H4 (cell line): ENCODE measurements around the gene STIL. TPM values are rescaled to one million over a fixed set of nuclear protein-coding genes. Genes with fewer than 3 reads are reported as not detected.
"Not testable (repeated sequence)": the region's sequence is repeated elsewhere in the genome, so short reads cannot be mapped to it uniquely, and the experiment has no call there.

ENCODE experiments used
- DNase-seq: peaks from one replicate; pipeline ENCODE4 v3.0.0-alpha.2; 2015; ENCODE audit warnings: low spot score
- total RNA-seq: library from RNA; depleted of rRNA; stranded (reverse); fragments of >200 nt; shearing (Covaris generic); gene quantifications from 2 replicates; pipeline ENCODE4 v1.2.3, GENCODE V29; 2014

Gene STIL
- total RNA-seq, 1 experiment from 2014 or later: 34.3 TPM

- DNase-seq: not testable (repeated sequence)
These were observed 6.0 kb upstream of the STIL start for GRCh38 chr1:47319968-47320367.

GRCh38 chr1:47317841-47318240 is 3.9 kb upstream of the STIL start:
- DNase-seq: no peak

DNA sequence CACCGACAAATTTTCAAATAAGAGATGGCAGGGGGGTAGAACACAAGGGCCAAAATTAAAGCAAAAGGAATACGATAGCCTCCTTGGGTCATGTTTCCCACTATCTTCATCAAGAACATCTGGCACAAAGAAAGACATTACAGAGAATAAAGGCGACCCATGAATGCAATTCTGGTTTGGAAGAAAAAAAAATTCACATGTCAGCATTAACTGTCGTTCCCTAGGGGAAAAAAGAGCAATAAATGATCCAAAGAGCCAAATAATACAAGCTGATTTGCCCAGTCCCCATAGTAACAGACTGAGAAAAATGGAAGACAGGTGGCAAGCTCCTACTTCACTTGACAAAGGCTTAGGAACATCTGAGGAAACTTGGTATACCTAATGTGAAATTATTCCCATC is 4.5 kb downstream of the STIL start:
- no peak for DNase-seq

DNA sequence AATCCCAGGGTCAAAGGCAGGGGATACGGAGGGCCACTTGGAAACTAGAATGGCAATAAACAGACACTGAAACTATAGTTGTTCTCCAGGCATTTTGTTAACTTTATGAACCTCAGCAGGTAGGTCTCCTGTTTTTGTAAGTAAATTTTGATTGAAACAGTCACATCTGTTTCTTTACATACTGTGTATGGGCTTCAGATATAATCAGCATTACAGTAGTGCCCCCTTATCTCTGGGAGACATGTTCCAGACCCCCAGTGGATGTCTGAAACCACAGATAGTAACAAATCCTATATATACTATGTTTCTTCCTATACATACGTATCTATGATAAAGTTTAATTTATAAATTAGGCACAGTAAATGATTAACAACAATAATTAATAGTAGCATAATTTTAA is 11.5 kb downstream of the STIL start:
- no peak for DNase-seq

GRCh38 chr1:47298025-47298699 is 15.8 kb downstream of the STIL start:
- DNase-seq: no peak

- DNase-seq: no peak
These were observed 18.4 kb downstream of the STIL start for GRCh38 chr1:47295579-47295978.

- DNase-seq: not testable (repeated sequence)
These were observed 19.1 kb downstream of the STIL start for GRCh38 chr1:47294863-47295262.

- not testable (repeated sequence) for DNase-seq
These were observed 25.8 kb downstream of the STIL start for GRCh38 chr1:47288116-47288515.

GRCh38 chr1:47280142-47280541 is 33.8 kb downstream of the STIL start:
- DNase-seq: no peak

DNA sequence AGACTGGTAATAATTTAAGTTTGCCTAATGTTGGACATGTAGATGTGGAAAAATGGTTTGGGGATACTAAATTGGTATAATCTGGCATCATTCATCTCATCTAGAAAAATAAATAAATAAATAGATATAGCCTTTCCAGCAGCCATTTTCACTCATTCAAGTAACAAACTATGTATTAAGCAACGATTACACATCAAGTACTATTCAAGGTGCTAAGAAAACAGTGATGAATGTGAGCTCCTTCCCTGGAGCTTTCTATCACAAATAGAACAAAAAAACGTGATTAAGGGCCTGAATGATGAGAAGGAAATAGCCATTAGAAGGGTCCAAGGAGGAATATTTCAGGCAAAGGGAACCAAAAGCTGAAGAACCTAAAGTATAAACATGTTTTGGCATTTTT is 37.1 kb downstream of the STIL start:
- no peak for DNase-seq

DNA sequence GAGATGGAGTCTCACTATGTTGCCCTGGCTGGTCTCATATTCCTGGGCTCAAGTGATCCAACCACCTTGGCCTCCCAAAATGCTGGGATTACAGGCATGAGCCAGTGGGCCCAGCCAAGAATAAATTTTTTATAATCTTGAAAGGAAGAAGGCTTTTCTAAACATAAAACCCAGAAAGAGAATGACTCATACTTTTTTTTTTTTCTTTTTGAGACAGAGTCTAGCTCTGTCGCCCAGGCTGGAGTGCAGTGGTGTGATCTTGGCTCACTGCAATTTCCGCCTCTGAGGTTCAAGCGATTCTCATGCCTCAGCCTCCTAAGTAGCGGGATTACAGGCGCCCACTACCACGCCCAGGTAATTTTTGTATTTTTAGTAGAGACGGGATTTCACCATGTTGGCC is 38.1 kb downstream of the STIL start:
- DNase-seq: not testable (repeated sequence)

DNA sequence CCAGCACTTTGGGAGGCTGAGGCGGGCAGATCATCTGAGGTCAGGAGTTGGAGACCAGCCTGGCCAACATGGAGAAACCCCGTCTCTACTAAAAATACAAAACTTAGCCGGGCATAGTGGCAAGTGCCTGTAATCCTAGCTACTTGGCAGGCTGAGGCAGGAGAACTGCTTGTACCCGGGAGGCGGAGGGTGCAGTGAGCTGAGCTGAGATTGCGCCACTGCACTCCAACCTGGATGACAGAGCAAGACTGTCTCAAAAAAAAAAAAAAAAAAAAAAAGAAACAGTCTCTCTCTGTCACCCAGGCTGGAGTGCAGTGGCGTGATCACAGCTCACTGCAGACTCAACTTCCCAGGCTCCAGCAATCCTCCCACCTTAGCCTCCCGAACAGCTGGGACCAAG is 48.4 kb downstream of the STIL start:
- DNase-seq: not testable (repeated sequence)

GRCh38 chr1:47262787-47263413 is 51.0 kb downstream of the STIL start:
- peak; percentile 35 for DNase-seq

- DNase-seq: no peak
These were observed 56.7 kb downstream of the STIL start for GRCh38 chr1:47257224-47257623.

GRCh38 chr1:47252795-47253194 is 61.2 kb downstream of the STIL start:
- no peak for DNase-seq

- DNase-seq: no peak
These were observed 61.6 kb downstream of the STIL start for GRCh38 chr1:47252369-47252768.

DNA sequence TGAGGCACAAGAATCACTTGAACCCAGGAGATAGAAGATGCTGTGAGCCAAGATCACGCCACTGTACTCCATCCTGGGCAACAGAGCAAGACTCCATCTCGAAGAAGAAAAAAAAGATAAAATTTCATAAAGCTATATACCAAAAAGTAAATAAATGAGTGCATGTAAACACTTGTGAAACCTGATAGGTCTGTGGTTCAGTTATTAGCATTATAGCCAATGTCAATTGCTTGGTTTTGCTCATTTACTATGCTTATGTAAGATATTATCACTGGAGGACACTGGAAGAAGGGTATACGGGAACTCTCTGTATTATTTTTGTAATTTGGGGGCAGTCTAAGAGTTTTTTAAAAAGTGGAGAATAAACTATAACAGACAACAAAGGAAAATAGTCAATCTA is 64.2 kb downstream of the STIL start:
- DNase-seq: no peak

DNA sequence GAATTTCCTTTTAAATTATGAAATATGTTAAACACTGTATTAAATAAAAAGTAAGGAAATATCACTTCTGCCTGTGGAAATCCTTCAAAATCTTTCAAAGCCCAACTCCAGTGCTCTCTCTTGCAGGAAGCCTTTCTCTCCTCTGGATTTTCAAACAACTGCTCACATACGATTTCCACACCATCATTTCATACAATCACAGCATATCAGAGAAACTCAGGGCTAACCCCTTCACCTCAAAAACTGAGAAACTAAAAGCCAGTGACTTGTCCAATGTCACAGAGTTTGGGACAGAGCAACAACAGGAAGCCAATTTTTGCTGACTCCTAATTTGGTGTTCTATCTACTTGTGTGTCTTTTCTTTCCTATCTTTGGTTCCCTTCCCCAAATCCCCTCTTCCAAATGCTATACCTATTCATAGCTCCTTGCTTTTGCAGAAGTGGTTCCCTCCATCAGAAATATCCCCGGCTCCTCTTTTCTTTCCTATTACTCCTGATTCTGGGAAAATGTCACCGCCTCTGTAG is 69.5 kb downstream of the STIL start:
- no peak for DNase-seq

DNA sequence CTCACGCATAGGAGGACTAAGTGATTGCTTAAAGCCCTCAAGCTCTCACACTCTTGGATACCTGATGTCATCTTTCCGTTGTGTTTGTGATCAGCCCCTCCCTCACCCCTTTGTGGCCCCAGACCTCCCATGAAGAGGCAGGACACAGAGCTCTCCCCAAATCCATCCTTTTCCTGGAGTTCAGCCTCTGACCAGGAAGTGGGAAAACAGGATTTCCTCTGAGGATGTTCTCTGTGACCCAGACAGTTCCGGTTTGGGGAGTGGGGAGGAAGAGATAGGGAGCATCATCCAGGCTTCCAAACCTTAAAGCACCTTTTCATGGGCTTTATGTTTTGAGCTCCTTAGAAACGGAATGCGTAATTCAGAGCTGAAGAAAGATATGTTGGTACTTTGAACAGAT is 70.0 kb downstream of the STIL start:
- no peak for DNase-seq

- peak; percentile 32 for DNase-seq
These were observed 72.5 kb downstream of the STIL start for GRCh38 chr1:47241114-47242113.

DNA sequence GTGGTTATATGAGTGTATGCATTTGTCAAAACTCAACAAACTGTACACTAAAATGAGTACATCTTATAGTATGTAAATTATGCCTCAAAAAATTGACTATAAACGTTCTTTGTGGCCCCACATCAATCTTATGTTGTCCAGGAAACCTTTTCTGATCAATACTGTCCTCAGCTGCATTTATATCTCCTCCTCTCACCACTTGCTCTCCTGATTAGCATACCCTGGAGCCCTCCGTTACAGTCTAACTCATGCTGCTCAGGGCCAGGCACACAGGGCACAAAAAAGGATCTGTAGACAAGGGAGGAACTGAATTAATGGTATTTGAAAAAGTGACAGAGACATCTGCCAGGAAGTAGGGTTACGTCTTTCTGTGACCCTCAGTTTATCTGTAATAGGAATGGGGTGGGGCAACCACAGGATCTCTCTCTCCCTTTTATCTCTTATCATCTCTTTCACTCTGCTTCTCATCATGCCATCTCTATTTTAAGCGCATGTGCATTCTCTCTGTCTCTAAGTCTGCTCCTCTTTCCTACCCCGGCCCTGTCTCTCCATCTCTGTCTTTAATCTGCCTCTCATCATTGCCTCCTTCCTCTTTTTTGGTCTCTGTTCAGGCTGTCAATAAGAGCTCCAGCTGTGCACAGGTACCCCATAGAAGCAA is 74.9 kb downstream of the STIL start:
- DNase-seq: no peak

DNA sequence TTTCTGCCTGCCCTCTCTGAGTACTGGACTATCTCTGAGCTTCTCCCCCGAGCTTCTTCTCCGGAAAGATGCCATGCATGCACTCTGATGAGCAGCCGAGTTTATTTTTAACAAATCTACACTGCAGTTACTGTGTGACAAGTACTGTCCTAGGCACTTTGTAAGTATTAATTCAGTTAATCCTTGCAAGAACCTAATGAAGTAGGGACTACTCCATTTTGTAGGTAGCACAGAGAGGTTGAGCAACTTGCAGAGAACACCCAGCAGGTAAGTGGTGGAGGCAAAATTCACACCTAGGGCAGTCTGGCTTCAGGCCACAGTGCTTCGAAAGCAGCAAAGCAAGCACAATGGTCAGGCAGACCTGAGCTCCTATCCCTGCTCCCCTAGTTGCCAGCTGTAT is 78.1 kb downstream of the STIL start:
- no peak for DNase-seq
